ENCODE results near the gene CDH13.

The CDH13 gene

GRCh38 chr16:83602761-83603722, 976.3 kb downstream of the CDH13 start:
- DNase-seq, result no peak

- DNase-seq, result no peak
Observed at GRCh38 chr16:83603723-83604570, 977.2 kb downstream of the CDH13 start.

DNA sequence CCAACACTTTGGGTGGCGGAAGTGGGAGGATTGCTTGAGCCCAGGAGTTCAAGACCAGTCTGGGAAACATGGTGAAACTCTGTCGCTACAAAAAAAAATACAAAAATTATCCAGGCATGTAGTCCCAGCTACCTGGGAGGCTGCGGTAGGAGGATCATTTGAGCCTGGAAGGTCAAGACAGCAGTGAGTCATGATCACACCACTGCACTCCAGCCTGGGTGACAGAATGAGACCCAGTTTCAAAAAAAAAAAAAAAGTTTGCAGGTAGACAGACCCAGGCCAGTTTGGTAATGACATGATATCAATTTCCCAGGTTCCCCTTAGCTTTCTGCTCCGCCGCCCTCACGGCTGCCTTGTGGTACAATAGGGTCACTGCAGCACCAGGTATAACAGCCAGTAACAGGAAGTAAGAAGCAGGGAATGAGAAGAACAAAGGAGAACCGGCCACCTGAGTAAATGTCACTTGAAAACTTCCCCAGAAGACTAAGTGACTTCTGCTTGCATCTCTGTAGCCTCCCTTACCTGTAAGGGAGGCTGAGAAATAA, 979.8 kb downstream of the CDH13 start:
- no peak for DNase-seq

- DNase-seq, result no peak
Observed at GRCh38 chr16:83609178-83609577, 982.4 kb downstream of the CDH13 start.

DNA sequence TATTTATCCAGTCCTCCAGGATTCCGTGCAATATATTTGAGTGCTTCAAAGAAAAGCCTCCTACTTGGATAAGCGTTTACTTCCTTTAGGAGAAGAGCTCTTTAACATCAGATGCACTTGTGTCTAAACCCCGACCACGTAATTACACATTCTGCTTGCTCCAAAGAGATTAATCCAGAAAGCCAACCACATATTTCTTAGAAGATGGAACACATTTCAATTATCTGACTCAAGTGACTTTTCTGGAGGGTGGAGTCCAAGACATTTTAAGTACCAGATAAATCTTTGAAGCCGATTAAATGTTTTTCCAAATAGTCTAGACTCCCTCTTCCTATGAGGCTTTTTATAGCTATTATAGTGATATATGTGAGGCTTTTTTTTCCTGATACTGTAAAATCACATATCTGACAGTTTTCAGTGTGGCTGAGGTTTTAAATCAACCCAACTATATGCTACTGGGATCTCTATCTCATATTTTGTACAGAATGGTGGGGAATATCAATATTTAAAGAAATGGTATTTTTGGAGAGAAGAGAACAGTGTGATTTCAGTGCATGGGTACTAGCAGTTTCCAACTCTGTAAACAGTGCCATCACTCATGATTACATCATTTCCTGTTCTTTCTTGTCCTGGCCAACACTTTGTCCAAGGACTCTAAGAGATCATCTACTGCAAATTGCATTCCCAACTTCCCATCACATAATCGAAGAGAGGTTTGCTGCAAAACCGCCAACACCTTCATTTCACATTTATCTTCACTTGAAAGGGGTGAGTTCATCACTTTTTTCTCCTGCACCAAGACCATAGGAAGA, 988.6 kb downstream of the CDH13 start:
- no peak for DNase-seq

DNA sequence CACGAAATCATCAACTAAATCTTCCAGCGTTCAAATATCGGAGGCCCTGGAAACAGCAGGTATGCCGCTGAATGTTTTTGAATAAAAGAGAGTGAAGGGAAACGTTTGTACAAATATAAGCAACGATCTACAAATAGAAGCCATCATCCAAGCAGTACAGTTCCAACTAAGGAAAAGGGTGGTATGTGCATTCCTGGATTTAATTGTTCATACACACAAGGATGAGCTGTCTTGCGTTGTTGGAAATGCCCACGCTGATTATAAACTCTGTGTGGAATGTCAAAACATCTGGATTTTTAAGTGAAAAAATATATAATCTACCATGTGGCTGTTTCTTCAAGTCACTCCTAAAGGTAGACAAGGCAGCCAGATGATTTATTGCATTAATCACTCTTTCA, 989.2 kb downstream of the CDH13 start:
- DNase-seq, result no peak

DNA sequence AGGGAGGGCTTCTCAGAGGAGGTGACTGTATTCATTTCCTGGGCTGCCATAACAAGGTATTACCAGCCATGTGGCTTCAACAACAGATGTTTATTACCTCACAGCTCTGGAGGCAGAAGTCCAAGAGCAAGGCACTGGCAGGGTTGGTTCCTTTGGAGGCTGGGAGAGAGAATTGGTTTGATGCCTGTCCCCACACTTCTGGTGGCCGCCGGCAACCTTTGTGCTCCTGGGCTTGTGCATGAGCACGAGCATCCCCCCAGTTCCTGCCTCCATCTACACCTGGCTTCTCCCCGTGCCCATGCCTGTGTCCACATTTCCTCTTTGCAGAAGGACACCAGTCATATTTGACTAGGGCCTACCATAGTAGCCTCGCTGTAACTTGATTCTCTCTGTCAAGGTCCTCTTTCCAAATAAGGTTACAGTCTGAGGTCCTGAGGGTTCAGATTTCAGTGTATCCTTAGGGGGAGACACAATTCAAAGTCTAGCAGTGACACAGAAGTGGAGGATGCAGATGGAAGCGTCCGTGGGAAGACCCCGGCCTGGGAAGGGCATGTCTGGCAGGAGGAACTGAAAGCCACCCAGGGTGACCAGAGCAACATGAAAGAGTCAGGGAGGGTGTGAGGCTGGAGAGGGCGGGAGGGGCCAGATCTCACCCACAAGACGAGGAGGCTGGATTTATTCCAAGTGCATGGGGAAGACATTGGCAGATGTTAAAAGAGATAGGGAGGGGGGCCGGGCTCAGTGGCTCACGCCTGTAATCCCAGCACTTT, 992.8 kb downstream of the CDH13 start:
- no peak for DNase-seq

DNA sequence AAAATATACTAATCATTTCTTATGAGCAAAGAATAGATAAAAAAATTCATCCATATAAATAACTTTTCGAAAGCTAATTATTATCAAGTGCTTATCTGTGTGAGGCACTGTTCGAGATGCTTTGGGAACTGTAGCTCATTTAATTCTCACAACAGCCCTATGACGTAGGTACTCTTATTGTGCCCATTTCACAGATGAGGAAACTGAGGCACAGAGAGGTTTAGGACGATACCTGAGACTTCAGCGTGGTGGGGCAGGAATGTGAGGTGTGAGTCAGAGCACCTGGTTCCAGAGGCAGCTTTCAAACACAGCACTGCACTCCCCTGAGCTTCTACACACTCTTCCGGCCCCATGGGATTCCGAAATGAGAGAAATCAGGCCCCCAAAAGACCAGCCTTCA, 995.2 kb downstream of the CDH13 start:
- DNase-seq, result no peak

GRCh38 chr16:83623091-83623730, 996.4 kb downstream of the CDH13 start:
- DNase-seq, result no peak

GRCh38 chr16:83623892-83624291, 997.1 kb downstream of the CDH13 start:
- DNase-seq, result no peak

DNA sequence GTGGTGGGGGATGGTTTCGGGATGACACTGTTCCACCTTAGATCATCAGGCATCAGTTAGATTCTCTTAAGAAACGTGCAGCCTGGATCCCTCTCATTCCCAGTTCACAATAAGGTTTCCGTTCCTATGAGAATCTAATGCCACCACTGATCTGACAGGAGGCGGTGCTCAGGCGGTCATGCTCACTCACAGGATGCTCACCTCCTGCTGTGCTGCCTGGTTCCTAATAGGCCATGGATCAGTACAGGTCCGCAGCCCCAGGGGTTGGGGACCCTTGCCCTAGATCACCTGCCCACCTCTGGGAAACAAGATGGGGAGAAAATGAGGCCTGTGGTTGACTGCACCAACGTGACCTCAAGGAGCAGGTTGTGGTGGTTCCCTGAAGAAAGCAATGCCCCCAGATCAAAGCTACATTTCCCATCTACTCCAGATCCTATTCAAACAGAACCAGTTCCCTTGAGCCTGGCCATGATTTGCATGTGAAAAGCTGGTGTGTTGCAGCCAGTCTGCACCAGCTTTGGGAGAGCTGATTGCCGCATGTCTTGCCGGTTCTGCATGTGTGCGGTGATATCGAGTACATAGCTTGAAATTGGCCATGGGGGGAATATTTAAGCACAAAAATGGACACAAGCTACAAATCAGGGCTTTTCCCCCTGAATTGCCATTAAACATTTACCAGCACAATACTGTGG, 997.8 kb downstream of the CDH13 start:
- no peak for DNase-seq

GRCh38 chr16:83626204-83626603, 999.4 kb downstream of the CDH13 start:
- no peak for DNase-seq

DNA sequence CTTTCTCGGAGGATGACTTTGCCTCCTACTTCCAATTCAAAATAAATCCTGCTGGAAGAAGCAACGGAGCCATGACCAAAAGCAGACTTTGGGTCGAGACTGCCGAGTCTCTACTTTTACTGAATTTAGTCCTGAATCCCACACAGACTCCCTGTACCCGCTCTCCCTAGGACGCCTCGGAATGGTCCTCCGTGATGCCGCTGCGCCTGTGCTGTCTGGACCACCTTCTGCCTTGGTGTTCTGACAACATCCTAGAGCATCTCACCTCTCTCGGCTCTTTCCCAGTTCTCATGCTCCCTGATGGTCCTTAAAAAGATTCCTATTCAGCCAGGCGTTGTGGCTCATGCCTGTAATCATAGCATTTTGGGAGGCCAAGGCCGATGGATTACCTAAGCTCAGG, 999.9 kb downstream of the CDH13 start:
- no peak for DNase-seq

DNA sequence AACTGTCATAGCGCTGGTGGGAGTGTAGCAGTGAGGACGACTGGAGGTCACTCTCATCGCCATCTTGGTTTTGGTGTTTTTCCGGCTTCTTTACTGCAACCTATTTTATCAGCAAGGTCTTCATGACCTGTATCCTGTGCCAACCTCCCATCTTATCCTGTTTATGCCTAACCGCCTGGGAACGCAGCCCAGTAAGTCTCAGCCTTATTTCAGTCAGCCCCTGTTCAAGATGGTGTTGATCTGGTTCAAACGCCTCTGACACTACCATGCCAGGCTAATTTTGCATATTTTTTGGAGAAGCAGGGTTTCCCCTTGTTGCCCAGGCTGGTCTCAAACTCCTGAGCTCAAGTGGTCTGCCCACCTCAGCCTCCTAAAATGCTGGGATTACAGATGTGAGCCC, 1001.2 kb downstream of the CDH13 start:
- no peak for DNase-seq

DNA sequence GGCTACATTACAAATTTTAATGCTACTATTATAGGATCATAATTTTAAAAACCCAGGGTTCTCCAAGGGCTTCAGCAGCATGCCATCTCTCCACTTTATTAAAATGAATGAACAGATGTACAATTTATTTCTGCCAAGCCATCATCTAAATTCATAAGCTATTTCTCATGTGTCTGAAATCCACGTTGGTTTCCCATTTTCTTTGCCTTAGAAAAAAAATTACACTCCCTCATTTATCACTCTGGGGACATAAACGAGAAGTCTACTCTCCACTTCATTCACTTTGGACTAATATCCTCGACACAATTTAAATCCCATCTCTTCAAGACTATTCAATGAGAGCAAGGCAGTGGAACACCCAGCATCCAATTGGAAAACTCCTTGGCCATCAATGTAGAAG, 1002.7 kb downstream of the CDH13 start:
- DNase-seq, result no peak

DNA sequence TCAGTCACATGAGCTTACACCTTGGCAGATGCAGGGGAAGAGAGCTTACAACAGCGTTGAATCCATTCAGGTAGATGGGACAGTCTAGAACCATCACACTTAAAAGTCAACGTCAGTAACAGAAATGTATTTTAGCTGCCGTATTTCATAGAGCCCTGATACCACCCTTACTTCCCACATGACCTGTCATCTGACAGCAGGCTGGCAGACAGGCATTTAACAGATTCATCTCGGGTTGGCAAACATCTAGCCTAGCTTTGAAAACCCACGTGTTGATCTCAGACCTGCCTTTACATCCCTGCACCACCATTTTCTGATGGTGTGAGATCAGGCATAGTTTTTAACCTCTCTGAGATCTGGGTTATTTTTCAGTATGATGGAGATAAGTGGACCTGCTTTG, 1003.1 kb downstream of the CDH13 start:
- no peak for DNase-seq

DNA sequence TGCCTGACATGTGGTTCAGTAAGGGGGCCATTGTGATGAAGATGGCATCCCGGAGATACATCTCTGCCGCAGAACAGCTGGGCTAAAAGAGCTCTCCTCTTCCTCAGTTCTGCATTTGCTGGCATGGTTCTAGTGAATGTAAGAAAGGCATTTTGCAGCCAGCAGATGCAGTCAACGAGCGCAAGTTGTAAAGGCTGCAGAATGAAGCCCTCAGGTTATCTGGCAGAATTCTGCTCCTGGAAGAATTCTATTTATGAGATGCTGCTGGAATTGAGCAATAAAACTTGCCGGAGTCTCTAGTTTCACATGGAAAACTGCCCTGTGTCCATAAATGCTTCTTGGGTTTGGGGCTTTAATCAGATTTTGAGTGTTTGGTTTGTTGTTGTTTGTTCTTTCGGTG, 1004.2 kb downstream of the CDH13 start:
- no peak for DNase-seq

DNA sequence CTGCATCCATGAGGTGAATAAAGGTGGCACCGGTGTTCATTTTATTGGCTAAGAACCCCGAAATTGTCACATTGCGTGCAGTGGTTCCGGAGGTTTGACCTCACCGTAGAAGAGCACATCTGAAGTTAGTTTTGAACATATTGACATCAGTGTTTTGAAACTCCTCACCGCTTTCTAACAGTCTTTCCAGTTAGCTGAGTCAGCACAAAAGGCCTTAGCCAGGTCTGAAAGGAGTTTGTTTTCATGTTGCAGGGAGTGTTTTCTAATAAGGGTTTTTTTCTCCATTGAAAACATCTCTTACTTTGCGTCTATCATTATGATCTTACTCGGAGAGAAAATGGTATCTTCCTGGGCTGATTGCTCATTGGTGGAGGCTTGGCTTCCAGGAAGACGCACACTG, 1006.5 kb downstream of the CDH13 start:
- DNase-seq, result no peak

GRCh38 chr16:83648347-83648746, 1021.6 kb downstream of the CDH13 start:
- DNase-seq, result no peak

GRCh38 chr16:83651871-83652270, 1025.1 kb downstream of the CDH13 start:
- no peak for DNase-seq

GRCh38 chr16:83652943-83653342, 1026.2 kb downstream of the CDH13 start:
- no peak for DNase-seq
